Mesothelial cell of epicardium (in vitro differentiated cells): Measurements from ENCODE around the gene CACNA2D3. TPM values are rescaled to one million over a fixed set of nuclear protein-coding genes. Genes with fewer than 3 reads are reported as not detected.

ENCODE experiments used
- DNase-seq, 2 experiments: peaks; one replicate each; pipeline ENCODE4 v3.0.0; 2021; ENCODE audit warnings: low spot score in 2 of 2; ENCODE audit not compliant: unreplicated experiment in 2 of 2
- H3K27ac Mint-ChIP-seq: 2 replicates; pipeline ENCODE4 v1.8.0; 2021; ENCODE audit warnings: mixed read lengths
- H3K27me3 Mint-ChIP-seq: 2 replicates; pipeline ENCODE4 v1.8.0; 2021; ENCODE audit warnings: low read depth, mixed read lengths
- H3K36me3 Mint-ChIP-seq: 2 replicates; pipeline ENCODE4 v1.8.0; 2021; ENCODE audit warnings: mixed read lengths
- H3K4me1 Mint-ChIP-seq: 2 replicates; pipeline ENCODE4 v1.8.0; 2021; ENCODE audit warnings: mixed read lengths
- H3K4me3 Mint-ChIP-seq: 2 replicates; pipeline ENCODE4 v1.8.0; 2021; ENCODE audit warnings: mild to moderate bottlenecking, moderate library complexity, mixed read lengths
- H3K9me3 Mint-ChIP-seq: 2 replicates; pipeline ENCODE4 v1.8.0; 2021; ENCODE audit warnings: mixed read lengths
- total RNA-seq: library from RNA; stranded (reverse); gene quantifications from 3 replicates; pipeline ENCODE4 v1.2.1, GENCODE V29; 2021
- TF ChIP-seq, protein P1 (sequence below): fragments of 200-600 bp; sonication (generic); IDR thresholded peaks from one replicate; pipeline ENCODE4 v1.5.0; 2021; ENCODE audit warnings: antibody characterized with exemption; ENCODE audit not compliant: unreplicated experiment

The CACNA2D3 gene
- total RNA-seq, 1 donor from 2014 or later, result 2.3 TPM

DNA sequence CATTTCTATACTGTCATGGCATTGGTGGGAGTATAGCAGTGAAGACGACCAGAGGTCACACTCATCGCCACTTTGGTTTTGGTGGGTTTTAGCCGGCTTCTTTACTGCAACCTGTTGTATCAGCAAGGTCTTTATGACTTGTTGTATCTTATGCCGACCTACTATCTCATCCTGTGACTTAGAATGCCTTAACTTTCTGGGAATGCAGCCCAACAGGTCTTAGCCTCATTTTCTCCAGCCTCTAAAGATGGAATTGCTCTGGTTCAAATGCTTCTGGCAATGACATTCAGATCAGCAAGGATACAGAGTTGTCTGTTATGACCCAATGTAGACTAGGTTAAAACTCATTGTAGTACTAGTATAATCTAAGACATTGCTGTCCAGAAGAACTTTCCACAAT is 860.5 kb downstream of the CACNA2D3 start:
- Mint-ChIP-seq H3K27me3 (no peaks in the 10 kb centered on the region), H3K27ac (no peak overlapping the region), H3K4me3 (no peak overlapping the region), H3K9me3 (peaks cover 10% of the 10 kb centered on the region), H3K36me3 (peaks cover 6% of the 10 kb centered on the region), H3K4me1 (peaks cover 55% of the 10 kb centered on the region)
- TF ChIP-seq, protein P1, sequence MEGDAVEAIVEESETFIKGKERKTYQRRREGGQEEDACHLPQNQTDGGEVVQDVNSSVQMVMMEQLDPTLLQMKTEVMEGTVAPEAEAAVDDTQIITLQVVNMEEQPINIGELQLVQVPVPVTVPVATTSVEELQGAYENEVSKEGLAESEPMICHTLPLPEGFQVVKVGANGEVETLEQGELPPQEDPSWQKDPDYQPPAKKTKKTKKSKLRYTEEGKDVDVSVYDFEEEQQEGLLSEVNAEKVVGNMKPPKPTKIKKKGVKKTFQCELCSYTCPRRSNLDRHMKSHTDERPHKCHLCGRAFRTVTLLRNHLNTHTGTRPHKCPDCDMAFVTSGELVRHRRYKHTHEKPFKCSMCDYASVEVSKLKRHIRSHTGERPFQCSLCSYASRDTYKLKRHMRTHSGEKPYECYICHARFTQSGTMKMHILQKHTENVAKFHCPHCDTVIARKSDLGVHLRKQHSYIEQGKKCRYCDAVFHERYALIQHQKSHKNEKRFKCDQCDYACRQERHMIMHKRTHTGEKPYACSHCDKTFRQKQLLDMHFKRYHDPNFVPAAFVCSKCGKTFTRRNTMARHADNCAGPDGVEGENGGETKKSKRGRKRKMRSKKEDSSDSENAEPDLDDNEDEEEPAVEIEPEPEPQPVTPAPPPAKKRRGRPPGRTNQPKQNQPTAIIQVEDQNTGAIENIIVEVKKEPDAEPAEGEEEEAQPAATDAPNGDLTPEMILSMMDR, result no peak
- DNase-seq, result no peak

DNA sequence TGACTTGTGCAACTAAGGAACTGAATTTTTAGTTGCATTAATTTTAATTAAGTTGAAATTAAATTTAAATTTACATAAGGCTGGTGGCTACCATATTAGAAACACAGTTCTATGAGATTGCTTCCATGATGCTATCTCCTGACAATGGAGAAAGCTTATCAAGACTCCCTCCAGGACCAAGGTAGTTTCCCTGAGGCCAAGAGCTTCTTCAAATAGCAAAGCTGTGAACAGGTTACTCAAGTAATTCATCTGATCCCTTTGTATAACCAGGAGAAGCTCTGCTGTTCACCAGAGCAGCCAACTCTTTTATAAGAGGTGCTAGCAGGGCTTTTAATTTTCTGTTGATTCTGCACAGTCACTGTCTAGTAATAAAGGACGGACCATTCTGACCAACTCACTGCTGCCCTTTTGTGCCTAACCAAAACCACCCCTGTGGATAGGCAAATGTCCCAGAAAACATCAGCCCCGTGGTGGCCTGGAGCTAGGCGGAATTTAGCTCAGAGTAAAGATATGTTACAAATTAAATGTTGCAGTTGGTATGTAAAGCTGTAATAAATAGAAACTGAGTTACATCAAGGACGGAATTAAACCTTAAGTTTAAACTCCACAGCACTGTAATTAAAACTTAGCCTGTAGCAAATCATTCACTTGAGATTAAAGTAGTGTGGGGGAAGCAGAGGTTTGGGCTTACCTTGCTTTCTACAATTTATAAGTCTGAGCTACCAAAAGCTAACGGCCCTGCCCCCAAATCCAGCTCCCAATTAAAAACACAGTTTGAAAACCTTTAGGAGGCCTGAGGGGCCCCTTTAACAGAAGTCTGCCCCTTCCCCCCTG is 861.1 kb downstream of the CACNA2D3 start:
- Mint-ChIP-seq H3K4me3 (no peak overlapping the region), H3K9me3 (peaks cover 5% of the 10 kb centered on the region), H3K36me3 (peaks cover 3% of the 10 kb centered on the region), H3K27ac (peak overlapping the region; percentile 67), H3K4me1 (peaks cover 61% of the 10 kb centered on the region), H3K27me3 (no peaks in the 10 kb centered on the region)
- TF ChIP-seq, protein P1, result no peak
- no peak for DNase-seq

DNA sequence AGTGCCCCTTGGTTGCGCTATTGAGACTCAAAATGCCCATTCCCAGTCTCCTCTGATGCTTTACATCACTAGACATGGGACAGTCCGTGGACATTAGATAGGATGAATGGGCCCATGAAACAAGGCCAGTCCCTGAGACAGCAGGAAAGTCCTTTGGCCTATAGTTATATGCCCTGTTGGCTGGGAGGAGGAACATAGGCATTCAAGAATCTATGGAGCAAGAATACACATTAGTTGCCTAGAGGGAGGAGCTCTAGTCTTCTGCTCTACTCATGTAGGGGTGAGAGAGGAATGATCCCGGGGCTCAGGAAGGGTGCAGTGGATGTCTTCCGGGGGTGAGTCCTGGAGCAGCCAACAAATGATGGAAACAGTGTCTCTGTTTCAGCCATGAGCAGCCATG is 863.5 kb downstream of the CACNA2D3 start:
- no peaks in the 10 kb centered on the region for H3K36me3 Mint-ChIP-seq
- H3K4me1 Mint-ChIP-seq, result peaks cover 79% of the 10 kb centered on the region
- no peaks in the 10 kb centered on the region for H3K27me3 Mint-ChIP-seq
- H3K27ac Mint-ChIP-seq, result no peak overlapping the region
- H3K9me3 Mint-ChIP-seq, result no peaks in the 10 kb centered on the region
- DNase-seq, result no peak
- no peak overlapping the region for H3K4me3 Mint-ChIP-seq
- TF ChIP-seq, protein P1, result no peak

DNA sequence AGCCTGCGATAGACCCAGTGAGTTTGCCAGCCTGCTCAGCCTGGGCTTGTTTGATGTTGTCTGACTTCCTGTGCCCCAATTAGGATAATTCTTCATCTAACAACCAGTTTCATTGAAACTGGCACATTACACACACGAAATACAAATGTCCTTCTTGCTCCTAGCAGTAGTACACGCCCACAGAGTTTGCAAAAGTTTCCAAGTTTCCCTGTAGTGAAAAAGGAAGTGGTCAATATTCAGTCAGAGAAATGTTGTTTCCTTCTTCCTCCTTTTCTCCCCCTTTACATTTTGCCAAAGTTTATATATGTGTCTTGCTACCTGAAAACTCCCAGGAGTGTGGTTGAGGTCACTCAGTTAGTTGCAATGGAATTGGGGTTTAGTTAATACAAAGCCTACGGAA is 863.9 kb downstream of the CACNA2D3 start:
- no peaks in the 10 kb centered on the region for H3K27me3 Mint-ChIP-seq
- H3K4me1 Mint-ChIP-seq, result peaks cover 77% of the 10 kb centered on the region
- TF ChIP-seq, protein P1, result no peak
- no peak overlapping the region for H3K27ac Mint-ChIP-seq
- H3K9me3 Mint-ChIP-seq, result no peaks in the 10 kb centered on the region
- H3K36me3 Mint-ChIP-seq, result no peaks in the 10 kb centered on the region
- DNase-seq, result no peak
- no peak overlapping the region for H3K4me3 Mint-ChIP-seq

DNA sequence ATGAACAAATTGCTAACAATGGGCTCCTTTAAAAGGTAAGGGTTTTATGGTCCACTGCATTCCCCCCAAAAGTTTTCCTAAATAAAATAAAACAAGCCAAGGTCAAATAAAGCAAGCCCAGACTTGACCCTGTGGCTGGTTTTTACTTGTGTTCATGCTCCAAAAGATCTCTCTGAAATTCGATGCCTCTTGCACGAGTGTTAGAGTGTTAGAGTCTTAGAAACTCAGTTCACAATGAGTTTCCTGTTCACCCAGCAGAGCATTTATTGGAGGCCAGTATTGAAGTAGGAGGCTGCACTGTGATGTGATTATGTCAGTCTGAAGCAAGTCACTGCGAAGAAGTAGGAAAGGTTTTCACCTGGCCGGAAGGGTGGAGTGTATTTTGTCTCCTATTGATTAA is 865.4 kb downstream of the CACNA2D3 start:
- H3K27ac Mint-ChIP-seq, result peak overlapping the region; percentile 96
- H3K4me1 Mint-ChIP-seq, result peaks cover 67% of the 10 kb centered on the region
- no peaks in the 10 kb centered on the region for H3K27me3 Mint-ChIP-seq
- no peaks in the 10 kb centered on the region for H3K9me3 Mint-ChIP-seq
- no peaks in the 10 kb centered on the region for H3K36me3 Mint-ChIP-seq
- DNase-seq, result no peak
- TF ChIP-seq, protein P1, result no peak
- H3K4me3 Mint-ChIP-seq, result no peak overlapping the region
